Measurements from ENCODE around the gene MFSD8.

Gene MFSD8

GRCh38 chr4:127868196-127868595 is 96.8 kb downstream of the MFSD8 start:
- Histone ChIP-seq H3K9me3 (ENCODE audit: control insufficient read depth in 5 of 5, low read length in 5 of 5) (no peaks in the 10 kb centered on the region), H3K9ac (ENCODE audit: low read length in 5 of 5) (no peak overlapping the region), H3K4me1 (ENCODE audit: control insufficient read depth in 5 of 5, insufficient read depth in 5 of 5, low read length in 5 of 5) (peaks cover 0 to 11% (median 0%) of the 10 kb centered on the region in 5 donors), H3K4me3 (ENCODE audit: low read depth in 1 of 5, low read length in 5 of 5) (no peak overlapping the region), H3K27ac (ENCODE audit: low read depth, low read length) (no peak overlapping the region), H3K27me3 (ENCODE audit: control insufficient read depth in 5 of 5, insufficient read depth in 4 of 5, low read length in 5 of 5) (no peaks in the 10 kb centered on the region), H3K36me3 (ENCODE audit: control insufficient read depth in 5 of 5, insufficient read depth in 5 of 5, low read length in 5 of 5) (no peaks in the 10 kb centered on the region)

All from subcutaneous abdominal adipose tissue (tissue), 5 donors.